Neuron (in vitro differentiated cells): ENCODE data around the gene GRIK1.

Source experiments
- H2AFZ ChIP-seq: one replicate; pipeline ENCODE4 v1.6.1; 2013; ENCODE audit warnings: low read depth, mild to moderate bottlenecking, inconsistent platforms, low read length, moderate library complexity
- H3K27me3 ChIP-seq: one replicate; pipeline ENCODE4 v1.6.1; 2013; ENCODE audit warnings: low read length; ENCODE audit not compliant: insufficient read depth
- H3K36me3 ChIP-seq: one replicate; pipeline ENCODE4 v1.6.1; 2013; ENCODE audit warnings: low read length; ENCODE audit not compliant: insufficient read depth
- H3K4me1 ChIP-seq: one replicate; pipeline ENCODE4 v1.6.1; 2013; ENCODE audit warnings: low read length; ENCODE audit not compliant: insufficient read depth
- H3K4me3 ChIP-seq: 2 replicates; pipeline ENCODE4 v1.5.1; 2013; ENCODE audit warnings: mild to moderate bottlenecking, low read length, moderate library complexity
- H3K9me3 ChIP-seq: one replicate; pipeline ENCODE4 v1.6.1; 2013; ENCODE audit warnings: low read length

GRIK1 gene

GRCh38 chr21:29514652-29515247, 425.0 kb downstream of the GRIK1 start:
- Histone ChIP-seq H3K4me1 (no peaks in the 10 kb centered on the region), H3K9me3 (peaks cover 5% of the 10 kb centered on the region), H3K27me3 (no peaks in the 10 kb centered on the region), H3K36me3 (no peaks in the 10 kb centered on the region), H3K4me3 (no peak overlapping the region), H2AFZ (no peak overlapping the region)

- Histone ChIP-seq H3K9me3 (peaks cover 5% of the 10 kb centered on the region), H3K27me3 (no peaks in the 10 kb centered on the region), H3K4me3 (no peak overlapping the region), H3K4me1 (no peaks in the 10 kb centered on the region), H2AFZ (no peak overlapping the region), H3K36me3 (no peaks in the 10 kb centered on the region)
Observed at GRCh38 chr21:29513535-29513934, 426.3 kb downstream of the GRIK1 start.

- Histone ChIP-seq H3K27me3 (no peaks in the 10 kb centered on the region), H3K4me3 (no peak overlapping the region), H3K9me3 (peaks cover 5% of the 10 kb centered on the region), H2AFZ (no peak overlapping the region), H3K4me1 (peaks cover 5% of the 10 kb centered on the region), H3K36me3 (no peaks in the 10 kb centered on the region)
Observed at GRCh38 chr21:29511096-29511495, 428.7 kb downstream of the GRIK1 start.

- no peak overlapping the region for H2AFZ ChIP-seq
- no peaks in the 10 kb centered on the region for H3K36me3 ChIP-seq
- peaks cover 2% of the 10 kb centered on the region for H3K9me3 ChIP-seq
- no peak overlapping the region for H3K4me3 ChIP-seq
- H3K4me1 ChIP-seq = peaks cover 5% of the 10 kb centered on the region
- no peaks in the 10 kb centered on the region for H3K27me3 ChIP-seq
Observed at GRCh38 chr21:29509121-29509520, 430.7 kb downstream of the GRIK1 start.

- H3K36me3 ChIP-seq = no peaks in the 10 kb centered on the region
- H3K4me3 ChIP-seq = no peak overlapping the region
- H3K27me3 ChIP-seq = no peaks in the 10 kb centered on the region
- H3K9me3 ChIP-seq = peaks cover under 1% of the 10 kb centered on the region
- no peak overlapping the region for H2AFZ ChIP-seq
- H3K4me1 ChIP-seq = peaks cover 5% of the 10 kb centered on the region
Observed at GRCh38 chr21:29508301-29508700, 431.5 kb downstream of the GRIK1 start.

- Histone ChIP-seq H3K4me3 (no peak overlapping the region), H3K4me1 (peaks cover 5% of the 10 kb centered on the region), H3K9me3 (no peaks in the 10 kb centered on the region), H2AFZ (no peak overlapping the region), H3K36me3 (no peaks in the 10 kb centered on the region), H3K27me3 (no peaks in the 10 kb centered on the region)
Observed at GRCh38 chr21:29506947-29507346, 432.8 kb downstream of the GRIK1 start.

GRCh38 chr21:29506214-29506613, 433.6 kb downstream of the GRIK1 start:
- H3K36me3 ChIP-seq = no peaks in the 10 kb centered on the region
- H3K4me1 ChIP-seq = peaks cover 5% of the 10 kb centered on the region

GRCh38 chr21:29504751-29505321, 435.0 kb downstream of the GRIK1 start:
- H3K36me3 ChIP-seq = no peaks in the 10 kb centered on the region
- peaks cover 5% of the 10 kb centered on the region for H3K4me1 ChIP-seq
- no peaks in the 10 kb centered on the region for H3K27me3 ChIP-seq
- H3K9me3 ChIP-seq = no peaks in the 10 kb centered on the region
- no peak overlapping the region for H3K4me3 ChIP-seq
- H2AFZ ChIP-seq = no peak overlapping the region

More at GRCh38 chr21:29506214-29506613, 433.6 kb downstream of the GRIK1 start:
- Histone ChIP-seq H3K9me3 (no peaks in the 10 kb centered on the region), H3K27me3 (no peaks in the 10 kb centered on the region), H3K4me3 (no peak overlapping the region), H2AFZ (no peak overlapping the region)

GRCh38 chr21:29501451-29501850, 438.3 kb downstream of the GRIK1 start:
- no peaks in the 10 kb centered on the region for H3K4me1 ChIP-seq
- no peak overlapping the region for H3K4me3 ChIP-seq
- peaks cover 10% of the 10 kb centered on the region for H3K9me3 ChIP-seq
- H3K27me3 ChIP-seq = no peaks in the 10 kb centered on the region
- H2AFZ ChIP-seq = no peak overlapping the region
- H3K36me3 ChIP-seq = no peaks in the 10 kb centered on the region

GRCh38 chr21:29499734-29500343, 440.0 kb downstream of the GRIK1 start:
- Histone ChIP-seq H3K4me3 (no peak overlapping the region), H3K9me3 (peaks cover 10% of the 10 kb centered on the region), H3K4me1 (no peaks in the 10 kb centered on the region)

GRCh38 chr21:29499229-29499628, 440.6 kb downstream of the GRIK1 start:
- Histone ChIP-seq H3K9me3 (peaks cover 10% of the 10 kb centered on the region), H3K4me3 (no peak overlapping the region), H3K27me3 (no peaks in the 10 kb centered on the region), H2AFZ (no peak overlapping the region), H3K4me1 (no peaks in the 10 kb centered on the region), H3K36me3 (no peaks in the 10 kb centered on the region)

More at GRCh38 chr21:29499734-29500343, 440.0 kb downstream of the GRIK1 start:
- Histone ChIP-seq H3K36me3 (no peaks in the 10 kb centered on the region), H2AFZ (no peak overlapping the region), H3K27me3 (no peaks in the 10 kb centered on the region)

- Histone ChIP-seq H3K27me3 (no peaks in the 10 kb centered on the region), H2AFZ (no peak overlapping the region), H3K4me3 (no peak overlapping the region), H3K36me3 (no peaks in the 10 kb centered on the region), H3K4me1 (peaks cover 5% of the 10 kb centered on the region), H3K9me3 (peaks cover 10% of the 10 kb centered on the region)
Observed at GRCh38 chr21:29496337-29496736, 443.5 kb downstream of the GRIK1 start.

GRCh38 chr21:29490016-29490415, 449.8 kb downstream of the GRIK1 start:
- Histone ChIP-seq H3K36me3 (no peaks in the 10 kb centered on the region), H3K4me3 (no peak overlapping the region), H3K27me3 (no peaks in the 10 kb centered on the region), H3K9me3 (no peaks in the 10 kb centered on the region), H3K4me1 (peaks cover 39% of the 10 kb centered on the region), H2AFZ (no peak overlapping the region)
